ENCODE data around the gene TPK1. TPM values are rescaled to one million over a fixed set of nuclear protein-coding genes. Genes with fewer than 3 reads are reported as not detected.

Gene TPK1
- total RNA-seq, 4 donors from 2014 or later: 2.5 to 22.7 (median 18.7) TPM

GRCh38 chr7:144481833-144482232, 354.0 kb downstream of the TPK1 start:
- TF ChIP-seq CTCF (IDR thresholded peaks at IDR 0.05): no peak
- TF ChIP-seq POLR2A (IDR thresholded peaks at IDR 0.05): no peak
- no peak overlapping the region for H3K4me3 ChIP-seq
- H3K27ac ChIP-seq: no peak overlapping the region
- H3K9me3 ChIP-seq: no peaks in the 10 kb centered on the region
- H3K27me3 ChIP-seq: no peaks in the 10 kb centered on the region
- no peaks in the 10 kb centered on the region for H3K4me1 ChIP-seq
- DNase-seq: no peak
- H3K36me3 ChIP-seq: no peaks in the 10 kb centered on the region

DNA sequence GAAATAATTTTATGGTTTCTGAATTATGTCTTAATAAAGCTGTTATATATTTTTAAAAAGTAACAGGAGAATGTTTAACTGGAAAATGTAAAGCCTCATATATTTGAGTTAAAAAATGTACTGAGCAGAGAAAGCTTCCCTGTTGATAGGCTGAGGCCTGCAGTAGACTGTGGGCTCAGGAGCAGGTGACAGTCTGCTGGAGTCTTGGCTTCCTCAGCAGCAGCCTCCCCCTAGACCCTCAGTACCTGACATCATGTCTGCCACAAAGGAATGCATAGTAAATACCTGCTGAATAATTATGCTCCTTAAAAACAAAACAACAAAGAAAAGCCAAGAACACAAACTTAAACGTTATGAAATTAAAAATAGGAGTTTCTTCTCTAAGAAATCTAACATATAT, 358.5 kb downstream of the TPK1 start:
- Histone ChIP-seq H3K27me3 (no peaks in the 10 kb centered on the region), H3K27ac (no peak overlapping the region), H3K36me3 (no peaks in the 10 kb centered on the region), H3K4me3 (no peak overlapping the region), H3K4me1 (no peaks in the 10 kb centered on the region), H3K9me3 (no peaks in the 10 kb centered on the region)
- no peak for DNase-seq
- no peak for TF ChIP-seq CTCF (IDR thresholded peaks at IDR 0.05)
- TF ChIP-seq POLR2A (IDR thresholded peaks at IDR 0.05): no peak

DNA sequence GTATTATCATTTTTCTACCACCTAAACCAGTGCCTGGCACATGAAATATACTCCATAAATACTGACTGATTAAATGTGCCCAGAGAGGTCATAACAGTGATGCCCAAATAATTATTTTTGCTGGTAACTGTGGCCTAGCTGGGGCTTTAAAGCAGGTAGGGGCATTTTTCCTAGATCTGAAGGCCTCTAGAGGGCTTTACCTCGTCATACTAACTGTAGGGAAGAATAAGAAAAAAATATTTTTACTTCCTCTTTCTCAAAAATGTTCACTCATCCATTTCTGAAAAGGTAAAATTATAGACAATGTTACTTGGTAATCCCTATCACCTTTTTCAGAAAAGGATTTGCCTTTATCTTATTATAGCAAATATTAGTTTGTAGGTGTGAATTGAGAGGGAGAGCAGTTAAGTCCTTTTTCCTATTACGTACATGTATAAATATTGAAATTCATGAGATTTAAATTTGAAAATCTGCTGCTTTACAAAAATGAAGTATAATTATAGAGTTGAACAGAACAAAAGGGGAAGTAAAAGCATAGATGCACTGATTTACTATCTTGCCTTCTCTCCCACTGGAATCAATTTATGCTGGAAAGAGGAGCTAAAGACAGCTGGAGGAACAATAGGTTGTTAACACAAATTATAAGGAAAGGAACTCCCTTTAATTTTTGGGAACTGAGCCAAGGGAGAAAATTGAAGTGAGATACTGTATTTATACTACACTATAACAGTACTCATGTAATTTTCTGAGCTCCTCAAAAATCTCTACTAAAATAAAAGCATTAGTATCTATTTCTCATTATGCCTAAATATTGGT, 360.8 kb downstream of the TPK1 start:
- no peak for DNase-seq
- Histone ChIP-seq H3K4me1 (no peaks in the 10 kb centered on the region), H3K27ac (no peak overlapping the region), H3K4me3 (no peak overlapping the region), H3K9me3 (no peaks in the 10 kb centered on the region), H3K36me3 (no peaks in the 10 kb centered on the region), H3K27me3 (no peaks in the 10 kb centered on the region)
- TF ChIP-seq POLR2A (IDR thresholded peaks at IDR 0.05) (no peak), CTCF (IDR thresholded peaks at IDR 0.05) (no peak)

DNA sequence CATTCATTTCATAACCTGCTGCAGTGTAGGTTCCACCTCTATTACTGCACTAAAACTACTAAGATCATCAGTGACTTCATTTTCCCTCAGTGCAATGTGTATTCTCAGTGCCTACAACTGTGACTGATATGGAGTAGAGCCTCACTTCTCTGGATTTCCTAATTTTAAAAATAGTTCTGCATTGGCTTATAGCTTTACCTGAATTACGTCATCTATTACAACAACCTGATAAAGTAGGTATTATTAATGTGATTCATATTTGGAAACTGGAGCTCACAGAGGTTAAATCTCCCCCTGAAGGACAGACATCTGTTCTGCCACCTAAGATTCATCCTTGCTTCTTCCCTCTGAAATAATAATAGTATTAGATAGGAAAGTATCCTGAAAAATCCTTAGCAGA, 361.5 kb downstream of the TPK1 start:
- DNase-seq: no peak
- Histone ChIP-seq H3K9me3 (no peaks in the 10 kb centered on the region), H3K27ac (no peak overlapping the region), H3K4me3 (no peak overlapping the region), H3K27me3 (no peaks in the 10 kb centered on the region), H3K36me3 (no peaks in the 10 kb centered on the region), H3K4me1 (no peaks in the 10 kb centered on the region)
- TF ChIP-seq POLR2A (IDR thresholded peaks at IDR 0.05) (no peak), CTCF (IDR thresholded peaks at IDR 0.05) (no peak)

- DNase-seq: no peak
- Histone ChIP-seq H3K4me1 (no peaks in the 10 kb centered on the region), H3K27ac (no peak overlapping the region), H3K9me3 (no peaks in the 10 kb centered on the region), H3K36me3 (no peaks in the 10 kb centered on the region), H3K4me3 (no peak overlapping the region), H3K27me3 (no peaks in the 10 kb centered on the region)
- TF ChIP-seq POLR2A (IDR thresholded peaks at IDR 0.05): no peak
- no peak for TF ChIP-seq CTCF (IDR thresholded peaks at IDR 0.05)
Measured at GRCh38 chr7:144473908-144474307, 361.9 kb downstream of the TPK1 start.

Data from Peyer's patch (tissue), 4 donors.